Smooth muscle cell (in vitro differentiated cells): ENCODE measurements around the gene FAAP100. TPM values are rescaled to one million over a fixed set of nuclear protein-coding genes. Genes with fewer than 3 reads are reported as not detected.
A peak's percentile ranks its signal among the peaks of the same experiment; 100 is the strongest.

Experiments
- DNase-seq: peaks from one replicate; lab custom pipeline; 2025; ENCODE audit not compliant: unreplicated experiment; lab: John Stamatoyannopoulos, UW
- H2AFZ ChIP-seq: fragments of 200-600 bp; sonication (generic); 2 replicates; pipeline ENCODE4 v1.6.0; 2016; ENCODE audit warnings: antibody characterized with exemption, low read depth, mild to moderate bottlenecking
- H3F3A ChIP-seq: fragments of 200-600 bp; sonication (generic); 2 replicates; pipeline ENCODE4 v1.6.0; 2017; ENCODE audit warnings: antibody characterized with exemption, low read depth
- H3K27ac ChIP-seq: fragments of 200-600 bp; sonication (generic); 2 replicates; pipeline ENCODE4 v1.5.1; 2016; ENCODE audit warnings: low read depth, mild to moderate bottlenecking
- H3K27me3 ChIP-seq: fragments of 200-600 bp; sonication (generic); 2 replicates; pipeline ENCODE4 v1.6.1; 2016; ENCODE audit warnings: low read depth, mild to moderate bottlenecking
- H3K36me3 ChIP-seq: fragments of 200-600 bp; sonication (generic); 2 replicates; pipeline ENCODE4 v1.5.1; 2016; ENCODE audit warnings: low read depth
- H3K4me1 ChIP-seq: fragments of 200-600 bp; sonication (generic); 2 replicates; pipeline ENCODE4 v1.5.1; 2016; ENCODE audit warnings: low read depth
- H3K4me2 ChIP-seq: fragments of 200-600 bp; sonication (generic); 2 replicates; pipeline ENCODE4 v1.6.0; 2016; ENCODE audit warnings: mild to moderate bottlenecking
- H3K4me3 ChIP-seq: fragments of 200-600 bp; sonication (generic); 2 replicates; pipeline ENCODE4 v1.5.1; 2016; ENCODE audit warnings: mild to moderate bottlenecking
- H3K79me2 ChIP-seq: fragments of 200-600 bp; sonication (generic); 2 replicates; pipeline ENCODE4 v1.6.0; 2016; ENCODE audit warnings: low read depth, mild to moderate bottlenecking
- H3K9ac ChIP-seq: fragments of 200-600 bp; sonication (generic); 2 replicates; pipeline ENCODE4 v1.6.0; 2016; ENCODE audit warnings: low read depth
- H3K9me3 ChIP-seq: fragments of 200-600 bp; sonication (generic); replicated peaks from 2 replicates; pipeline ENCODE4 v1.5.1; 2016; ENCODE audit warnings: low read depth
- H4K20me1 ChIP-seq: fragments of 200-600 bp; sonication (generic); 2 replicates; pipeline ENCODE4 v1.6.0; 2016; ENCODE audit warnings: low read depth
- whole genome bisulfite sequencing: methylation state at CpG from one replicate; pipeline ENCODE4 v1.1.7; 2016; ENCODE audit warnings: low lambda C conversion rate; 5-methylcytosine and 5-hydroxymethylcytosine counted together
- polyA plus RNA-seq: library from polyadenylated mRNA; unstranded; fragments of >200 nt; fragmentation: Nextera tagmentation; extraction: Ambion mirVana; gene quantifications from 2 replicates; pipeline ENCODE4 v1.2.1, GENCODE V29; 2016
- total RNA-seq: library from RNA; depleted of rRNA; stranded (reverse); fragments of >200 nt; gene quantifications from 2 replicates; pipeline ENCODE4 v1.2.3, GENCODE V29; 2014
- TF ChIP-seq, protein P1 (sequence below): fragments of 200-600 bp; sonication (generic); IDR thresholded peaks from 2 replicates; pipeline ENCODE4 v1.5.1; 2017; ENCODE audit warnings: borderline replicate concordance, mild to moderate bottlenecking, antibody characterized with exemption; ENCODE audit not compliant: insufficient read depth, poor library complexity, severe bottlenecking

FAAP100 gene
- total and polyA plus RNA-seq, 2 experiments from 2014 or later: 17.9 to 28.5 TPM

GRCh38 chr17:81582341-81582740, 30.2 kb upstream of the FAAP100 start:
- TF ChIP-seq, protein P1, sequence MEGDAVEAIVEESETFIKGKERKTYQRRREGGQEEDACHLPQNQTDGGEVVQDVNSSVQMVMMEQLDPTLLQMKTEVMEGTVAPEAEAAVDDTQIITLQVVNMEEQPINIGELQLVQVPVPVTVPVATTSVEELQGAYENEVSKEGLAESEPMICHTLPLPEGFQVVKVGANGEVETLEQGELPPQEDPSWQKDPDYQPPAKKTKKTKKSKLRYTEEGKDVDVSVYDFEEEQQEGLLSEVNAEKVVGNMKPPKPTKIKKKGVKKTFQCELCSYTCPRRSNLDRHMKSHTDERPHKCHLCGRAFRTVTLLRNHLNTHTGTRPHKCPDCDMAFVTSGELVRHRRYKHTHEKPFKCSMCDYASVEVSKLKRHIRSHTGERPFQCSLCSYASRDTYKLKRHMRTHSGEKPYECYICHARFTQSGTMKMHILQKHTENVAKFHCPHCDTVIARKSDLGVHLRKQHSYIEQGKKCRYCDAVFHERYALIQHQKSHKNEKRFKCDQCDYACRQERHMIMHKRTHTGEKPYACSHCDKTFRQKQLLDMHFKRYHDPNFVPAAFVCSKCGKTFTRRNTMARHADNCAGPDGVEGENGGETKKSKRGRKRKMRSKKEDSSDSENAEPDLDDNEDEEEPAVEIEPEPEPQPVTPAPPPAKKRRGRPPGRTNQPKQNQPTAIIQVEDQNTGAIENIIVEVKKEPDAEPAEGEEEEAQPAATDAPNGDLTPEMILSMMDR: no peak
- H3K36me3 ChIP-seq: peaks cover 11% of the 10 kb centered on the region
- H3K4me1 ChIP-seq: peaks cover 9% of the 10 kb centered on the region
- H3K79me2 ChIP-seq: peaks cover 14% of the 10 kb centered on the region
- H3F3A ChIP-seq: peaks cover 7% of the 10 kb centered on the region
- no peak overlapping the region for H3K9ac ChIP-seq
- H3K27ac ChIP-seq: peak overlapping the region; percentile 44
- H3K4me2 ChIP-seq: no peak overlapping the region
- H4K20me1 ChIP-seq: peaks cover 55% of the 10 kb centered on the region
- no peaks in the 10 kb centered on the region for H3K27me3 ChIP-seq
- no peak overlapping the region for H3K4me3 ChIP-seq
- H3K9me3 ChIP-seq: no peaks in the 10 kb centered on the region
- no peak overlapping the region for H2AFZ ChIP-seq
- DNase-seq: no peak
- WGBS: 63% methylated on average over 5 of the region's 5 CpGs

DNA sequence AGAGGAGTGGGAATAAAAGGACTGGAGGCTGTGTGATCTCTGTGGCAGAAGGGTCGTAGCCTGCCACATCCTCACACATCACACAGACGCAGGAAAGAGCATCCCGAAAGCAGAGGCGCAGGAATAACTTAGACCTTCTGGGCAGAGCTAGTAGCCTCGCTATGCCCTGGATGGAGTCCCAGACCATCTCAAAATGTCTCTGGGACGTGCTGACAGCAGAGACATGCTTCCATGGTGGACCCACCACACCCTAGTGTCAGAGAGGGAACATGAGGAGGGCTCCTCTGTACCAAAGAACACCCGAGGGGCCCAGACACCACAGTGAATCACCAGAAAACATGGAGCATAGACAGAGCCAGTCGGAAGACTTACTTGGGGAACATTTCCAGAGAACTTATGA, 29.6 kb upstream of the FAAP100 start:
- no peak overlapping the region for H3K4me2 ChIP-seq
- peaks cover 58% of the 10 kb centered on the region for H4K20me1 ChIP-seq
- peaks cover 11% of the 10 kb centered on the region for H3K4me1 ChIP-seq
- no peak for DNase-seq
- H3K9ac ChIP-seq: no peak overlapping the region
- H3F3A ChIP-seq: peaks cover 7% of the 10 kb centered on the region
- H3K27me3 ChIP-seq: no peaks in the 10 kb centered on the region
- peaks cover 10% of the 10 kb centered on the region for H3K36me3 ChIP-seq
- H3K4me3 ChIP-seq: no peak overlapping the region
- TF ChIP-seq, protein P1: no peak
- H3K79me2 ChIP-seq: peaks cover 14% of the 10 kb centered on the region
- 98% methylated on average over 8 of the region's 8 CpGs for WGBS
- no peak overlapping the region for H2AFZ ChIP-seq
- H3K27ac ChIP-seq: peak overlapping the region; percentile 44
- no peaks in the 10 kb centered on the region for H3K9me3 ChIP-seq

DNA sequence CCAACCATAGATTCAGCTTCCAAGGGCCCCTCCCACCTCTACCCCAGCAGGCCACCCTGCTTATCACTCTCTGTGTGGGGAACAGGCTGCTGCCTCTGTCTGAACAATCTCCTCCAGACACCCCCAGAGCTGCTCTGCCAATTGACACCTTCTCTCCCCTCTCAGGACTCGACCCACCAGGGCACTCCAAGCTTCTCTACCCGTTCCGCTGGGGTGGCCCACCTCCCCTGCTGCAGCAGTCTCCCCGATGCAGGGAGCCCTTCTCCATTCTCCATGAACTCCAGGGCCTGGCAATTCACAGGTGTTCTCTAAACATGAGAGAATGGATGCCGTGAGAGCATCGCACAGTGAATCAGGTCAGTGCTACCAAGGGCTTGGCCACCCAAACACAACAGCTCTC, 28.3 kb upstream of the FAAP100 start:
- Histone ChIP-seq H3K79me2 (peaks cover 20% of the 10 kb centered on the region), H3K4me2 (peak overlapping the region; percentile 56), H3K9me3 (no peaks in the 10 kb centered on the region), H3K4me3 (no peak overlapping the region), H3K27me3 (no peaks in the 10 kb centered on the region), H2AFZ (no peak overlapping the region), H3F3A (peaks cover 7% of the 10 kb centered on the region), H3K4me1 (peaks cover 11% of the 10 kb centered on the region), H3K27ac (peak overlapping the region; percentile 66), H3K9ac (no peak overlapping the region), H3K36me3 (peaks cover 7% of the 10 kb centered on the region), H4K20me1 (peaks cover 70% of the 10 kb centered on the region)
- TF ChIP-seq, protein P1: no peak
- WGBS: 93% methylated on average over 6 of the region's 6 CpGs
- no peak for DNase-seq

DNA sequence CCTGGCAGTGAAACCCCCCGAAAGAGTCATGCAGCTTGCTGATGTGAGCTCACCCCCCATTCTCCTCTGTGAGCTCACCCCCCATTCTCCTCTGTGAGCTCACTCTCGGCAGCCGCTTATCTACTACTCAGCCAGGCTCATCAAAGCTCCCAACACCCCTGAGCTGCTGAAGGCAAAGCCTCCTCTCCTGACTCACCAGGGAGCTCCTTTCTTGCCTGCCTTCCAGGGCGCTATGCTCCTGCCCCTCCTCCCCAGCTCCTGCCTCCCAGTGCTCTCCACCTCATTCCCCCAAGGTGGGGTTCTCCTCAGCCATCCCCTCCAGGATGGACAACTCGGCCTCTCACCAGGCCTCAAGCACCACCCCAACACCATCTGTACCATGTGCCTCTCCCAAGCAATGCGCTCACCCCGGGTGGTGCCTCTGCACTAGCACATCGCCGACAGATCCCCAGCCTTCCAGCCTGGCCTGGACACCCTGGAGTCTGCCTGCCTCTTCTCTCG, 27.7 kb upstream of the FAAP100 start:
- Histone ChIP-seq H2AFZ (no peak overlapping the region), H3K36me3 (peaks cover 7% of the 10 kb centered on the region), H3K4me2 (peak overlapping the region; percentile 56), H3K4me1 (peaks cover 11% of the 10 kb centered on the region), H3F3A (peaks cover 7% of the 10 kb centered on the region), H3K79me2 (peaks cover 23% of the 10 kb centered on the region), H3K9ac (no peak overlapping the region), H3K27ac (peak overlapping the region; percentile 66), H4K20me1 (peaks cover 73% of the 10 kb centered on the region), H3K4me3 (no peak overlapping the region), H3K9me3 (no peaks in the 10 kb centered on the region), H3K27me3 (no peaks in the 10 kb centered on the region)
- DNase-seq: no peak
- TF ChIP-seq, protein P1: no peak
- 61% methylated on average over 10 of the region's 10 CpGs for WGBS
